ENCODE data around the gene RAB7A. TPM values are rescaled to one million over a fixed set of nuclear protein-coding genes. Genes with fewer than 3 reads are reported as not detected.
A peak's percentile ranks its signal among the peaks of the same experiment; 100 is the strongest.

Gene RAB7A
- total and polyA plus RNA-seq, 2 of the 13 experiments (the other 11 are each of a cell fraction or from before 2014, with no cell fraction given): 26.5 to 182 TPM

DNA sequence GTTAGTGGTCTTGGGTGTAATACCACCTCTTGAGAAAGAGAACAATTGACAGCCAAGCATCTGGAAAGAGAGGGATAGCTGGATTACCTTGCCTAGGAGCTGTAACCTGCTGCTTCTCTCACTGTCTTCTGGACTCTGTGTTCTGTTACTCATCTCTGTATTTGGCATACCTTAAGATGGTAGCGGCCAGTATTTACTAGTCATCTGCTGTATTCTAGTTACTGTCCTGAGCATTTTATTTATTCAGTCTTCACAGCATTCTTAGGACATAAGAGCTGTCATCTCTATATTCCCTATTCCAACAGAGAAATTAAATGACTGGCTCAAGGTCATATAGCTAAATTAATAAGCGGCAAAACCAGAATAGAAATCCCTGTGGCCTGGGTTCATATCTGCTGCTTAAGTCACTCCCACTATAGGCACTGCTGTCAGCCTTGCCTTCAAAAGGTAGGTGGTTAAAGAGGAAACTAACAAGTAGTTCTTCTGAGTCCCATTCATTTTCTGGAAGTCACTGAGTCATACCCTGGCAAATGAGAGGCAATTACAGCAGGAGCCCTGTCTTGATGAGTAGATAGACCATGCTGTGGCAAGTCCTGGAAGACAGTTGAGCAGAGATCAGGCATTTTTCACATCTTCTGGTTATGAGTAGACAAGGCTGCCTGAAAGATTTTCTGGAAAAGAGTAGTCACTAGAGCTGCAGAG lies 68.2 kb downstream of the RAB7A start:
- intact Hi-C loops (cut with micrococcal nuclease; ENCODE audit: unreplicated experiment) (no loop called here), in situ Hi-C loops (cut with HindIII; ENCODE audit: extremely low pct_ligation_motif_present, low pct_unique_long_range_greater_than_20kb) (no loop called here)
- no peaks in the 10 kb centered on the region for H3K9me3 ChIP-seq (ENCODE audit: low read length)
- peaks cover 17 to 33% of the 10 kb centered on the region in 2 experiments for H3K36me3 ChIP-seq (replicated peaks in 1 of 2; ENCODE audit: control insufficient read depth in 1 of 2, insufficient read depth in 2 of 2, low read length in 2 of 2)
- FAIRE-seq: no peak
- ChIA-PET POLR2A (interaction anchor here (2.5 kb wide), 1 partner anchor 114 kb away, joined by 12 read pairs; no protein-coding TSS in a partner anchor), CTCF (ENCODE audit: low intra/inter-chr PET ratio, low total read pairs) (interaction anchor here (0.7 to 1.3 kb wide), 2 partner anchors 113 to 177 kb away, joined by 3 to 9 read pairs; no protein-coding TSS in a partner anchor)
- H3K4me3 ChIP-seq (replicated peaks in 1 of 3; ENCODE audit: insufficient read depth in 1 of 3, low read depth in 2 of 3, low read length in 3 of 3): no peak overlapping the region
- peak; percentile 32; the same call in 2 of the 3 replicates for ATAC-seq
- no peak overlapping the region for H3K27ac ChIP-seq (ENCODE audit: extremely low read length, insufficient read depth, low read length)
- DNase-seq (ENCODE audit: low spot score): no peak
- no TSS peak for BruUV-seq (replicated peaks)
- H3K27me3 ChIP-seq (ENCODE audit: control insufficient read depth in 1 of 2, insufficient read depth in 2 of 2, low read length in 2 of 2): no peaks in the 10 kb centered on the region
- no peak overlapping the region for H3K9ac ChIP-seq (ENCODE audit: insufficient read depth, low read depth, low read length)
- peaks cover 27% of the 10 kb centered on the region; the same call in 1 of the 2 replicates for H4K20me1 ChIP-seq (ENCODE audit: insufficient read depth, low read length)
- no peak overlapping the region for H2AFZ ChIP-seq (ENCODE audit: low read length)
- TF ChIP-seq, protein P1, sequence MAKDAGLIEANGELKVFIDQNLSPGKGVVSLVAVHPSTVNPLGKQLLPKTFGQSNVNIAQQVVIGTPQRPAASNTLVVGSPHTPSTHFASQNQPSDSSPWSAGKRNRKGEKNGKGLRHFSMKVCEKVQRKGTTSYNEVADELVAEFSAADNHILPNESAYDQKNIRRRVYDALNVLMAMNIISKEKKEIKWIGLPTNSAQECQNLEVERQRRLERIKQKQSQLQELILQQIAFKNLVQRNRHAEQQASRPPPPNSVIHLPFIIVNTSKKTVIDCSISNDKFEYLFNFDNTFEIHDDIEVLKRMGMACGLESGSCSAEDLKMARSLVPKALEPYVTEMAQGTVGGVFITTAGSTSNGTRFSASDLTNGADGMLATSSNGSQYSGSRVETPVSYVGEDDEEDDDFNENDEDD (CRISPR knock-in tag; IDR thresholded peaks at IDR 0.05; ENCODE audit: borderline replicate concordance): no peak
- TF ChIP-seq ZMAT3 (CRISPR knock-in tag; conservative IDR thresholded peaks at IDR 0.05): no peak
- H3K79me2 ChIP-seq (ENCODE audit: insufficient read depth, low read length): peaks cover 35% of the 10 kb centered on the region
- H3K4me2 ChIP-seq (ENCODE audit: low read depth, low read length): no peak overlapping the region
- H3K4me1 ChIP-seq (ENCODE audit: insufficient read depth, low read length): no peaks in the 10 kb centered on the region
- 94% methylated on average over 2 of the region's 2 CpGs for WGBS (ENCODE audit: low lambda C conversion rate)

DNA sequence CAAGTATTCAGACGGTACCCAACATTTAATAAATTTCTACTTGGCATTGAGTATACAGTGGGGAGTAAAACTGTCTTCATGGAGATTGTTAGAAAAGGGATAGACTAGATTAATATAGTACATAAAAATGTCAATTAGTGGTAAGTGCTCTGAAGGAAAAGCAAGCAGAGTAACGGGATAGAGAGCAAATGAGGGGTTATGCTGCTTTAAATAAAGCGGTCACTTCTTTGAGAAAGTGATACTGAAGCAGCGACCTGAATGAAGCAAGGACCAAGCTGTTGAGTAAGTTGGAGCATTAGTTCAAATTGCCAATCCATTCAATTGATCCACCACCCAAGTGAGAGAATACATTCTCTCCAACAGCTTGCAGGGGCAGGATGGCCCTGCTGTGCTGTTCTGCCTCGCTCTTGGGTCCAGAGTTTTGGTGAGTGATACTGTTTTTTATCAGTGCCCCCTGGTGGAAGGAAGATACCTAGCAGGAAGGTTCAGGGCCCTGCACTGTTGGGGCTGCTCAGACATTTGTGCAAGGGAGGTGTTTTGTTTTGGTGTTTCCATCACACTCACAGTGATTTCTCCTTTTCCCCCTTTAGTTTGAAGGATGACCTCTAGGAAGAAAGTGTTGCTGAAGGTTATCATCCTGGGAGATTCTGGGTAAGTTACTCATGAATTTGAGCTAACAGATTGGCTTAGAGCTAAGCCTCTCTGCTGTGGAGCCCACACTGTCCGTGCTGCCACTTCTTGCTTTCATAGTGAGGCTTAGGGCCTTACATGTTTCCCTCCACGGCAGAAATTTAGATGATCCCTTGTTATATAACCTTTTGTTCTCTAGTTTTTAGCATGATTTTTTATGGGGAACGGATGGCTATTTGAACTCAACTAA lies 69.0 kb downstream of the RAB7A start:
- intact Hi-C loops (cut with micrococcal nuclease; ENCODE audit: unreplicated experiment): loop anchor here (1.0 kb wide), 1 partner anchor 115 kb away; no protein-coding TSS in a partner anchor
- H3K27ac ChIP-seq (ENCODE audit: extremely low read length, insufficient read depth, low read length): no peak overlapping the region
- TF ChIP-seq, protein P2, sequence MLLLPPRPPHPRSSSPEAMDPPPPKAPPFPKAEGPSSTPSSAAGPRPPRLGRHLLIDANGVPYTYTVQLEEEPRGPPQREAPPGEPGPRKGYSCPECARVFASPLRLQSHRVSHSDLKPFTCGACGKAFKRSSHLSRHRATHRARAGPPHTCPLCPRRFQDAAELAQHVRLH (CRISPR knock-in tag; IDR thresholded peaks at IDR 0.05; ENCODE audit: borderline replicate concordance, low read depth): no peak
- TF ChIP-seq GLI4 (CRISPR knock-in tag; IDR thresholded peaks at IDR 0.05; ENCODE audit: borderline replicate concordance) (0 out of 2 replicates have a peak, but pooled peaks have one; percentile 31), RAD21 (CRISPR knock-in tag; IDR thresholded peaks at IDR 0.05) (peak; percentile 56), REPIN1 (CRISPR knock-in tag; IDR thresholded peaks at IDR 0.05; ENCODE audit: borderline replicate concordance, low read depth) (0 out of 2 replicates have a peak, but pooled peaks have one; percentile 38), IRF2 (CRISPR knock-in tag; IDR thresholded peaks at IDR 0.05) (peak; percentile 54; the same call in 1 of the 2 replicates), MAFK (conservative IDR thresholded peaks at IDR 0.05 in 1 of 2, IDR thresholded peaks at IDR 0.05 in 1 of 2; ENCODE audit: low read length in 2 of 2) (no peak), NR2C2 (CRISPR knock-in tag; IDR thresholded peaks at IDR 0.05; ENCODE audit: borderline replicate concordance) (no peak), ZNF337 (CRISPR knock-in tag; IDR thresholded peaks at IDR 0.05; ENCODE audit: borderline replicate concordance, low read depth) (no peak)
- TF ChIP-seq, protein P3, sequence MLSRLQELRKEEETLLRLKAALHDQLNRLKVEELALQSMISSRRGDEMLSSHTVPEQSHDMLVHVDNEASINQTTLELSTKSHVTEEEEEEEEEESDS (CRISPR knock-in tag; IDR thresholded peaks at IDR 0.05; ENCODE audit: borderline replicate concordance): no peak
- TF ChIP-seq, protein P4, sequence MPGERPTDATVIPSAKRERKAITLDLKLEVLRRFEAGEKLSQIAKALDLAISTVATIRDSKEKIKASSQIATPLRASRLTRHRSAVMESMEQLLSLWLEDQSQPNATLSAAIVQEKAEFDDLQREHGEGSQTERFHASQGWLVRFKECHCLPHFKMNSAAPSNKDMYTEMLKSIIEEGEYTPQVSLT (CRISPR knock-in tag; IDR thresholded peaks at IDR 0.05; ENCODE audit: borderline replicate concordance, low read depth): no peak

More for the DNA sequence above, 69.0 kb downstream of the RAB7A start:
- ChIA-PET CTCF (ENCODE audit: low intra/inter-chr PET ratio, low total read pairs) (interaction anchor here (0.7 to 1.3 kb wide), 2 partner anchors 114 to 177 kb away, joined by 3 to 9 read pairs; no protein-coding TSS in a partner anchor), POLR2A (interaction anchor here (2.5 kb wide), 1 partner anchor 114 kb away, joined by 12 read pairs; no protein-coding TSS in a partner anchor)
- no TSS peak for BruUV-seq (replicated peaks)
- Histone ChIP-seq H3K4me3 (replicated peaks in 1 of 3; ENCODE audit: insufficient read depth in 1 of 3, low read depth in 2 of 3, low read length in 3 of 3) (no peak overlapping the region), H3K4me1 (ENCODE audit: insufficient read depth, low read length) (no peaks in the 10 kb centered on the region), H3K79me2 (ENCODE audit: insufficient read depth, low read length) (peaks cover 29% of the 10 kb centered on the region), H4K20me1 (ENCODE audit: insufficient read depth, low read length) (peaks cover 25% of the 10 kb centered on the region; the same call in 1 of the 2 replicates), H2AFZ (ENCODE audit: low read length) (no peak overlapping the region), H3K36me3 (replicated peaks in 1 of 2; ENCODE audit: control insufficient read depth in 1 of 2, insufficient read depth in 2 of 2, low read length in 2 of 2) (peaks cover 21 to 41% of the 10 kb centered on the region in 2 experiments), H3K4me2 (ENCODE audit: low read depth, low read length) (no peak overlapping the region), H3K9ac (ENCODE audit: insufficient read depth, low read depth, low read length) (no peak overlapping the region), H3K9me3 (ENCODE audit: low read length) (no peaks in the 10 kb centered on the region), H3K27me3 (ENCODE audit: control insufficient read depth in 1 of 2, insufficient read depth in 2 of 2, low read length in 2 of 2) (no peaks in the 10 kb centered on the region)
- WGBS (ENCODE audit: low lambda C conversion rate): 89% methylated on average over 7 of the region's 8 CpGs
- in situ Hi-C loops (cut with HindIII; ENCODE audit: extremely low pct_ligation_motif_present, low pct_unique_long_range_greater_than_20kb): no loop called here
- ATAC-seq: peak; percentile 99
- peak; percentile 62 for DNase-seq (ENCODE audit: low spot score)
- FAIRE-seq: peak; percentile 94
